GM19239 (cell line): ENCODE measurements around the gene KIR3DL1.

Experiments
- DNase-seq: peaks from one replicate; pipeline ENCODE4 v3.0.0; 2011; ENCODE audit warnings: low spot score; ENCODE audit not compliant: insufficient read length
- FAIRE-seq: peaks from 2 replicates; lab custom pipeline; 2011; peaks lifted over from hg19 to GRCh38; lab: Jason Lieb, UNC

Gene KIR3DL1

DNA sequence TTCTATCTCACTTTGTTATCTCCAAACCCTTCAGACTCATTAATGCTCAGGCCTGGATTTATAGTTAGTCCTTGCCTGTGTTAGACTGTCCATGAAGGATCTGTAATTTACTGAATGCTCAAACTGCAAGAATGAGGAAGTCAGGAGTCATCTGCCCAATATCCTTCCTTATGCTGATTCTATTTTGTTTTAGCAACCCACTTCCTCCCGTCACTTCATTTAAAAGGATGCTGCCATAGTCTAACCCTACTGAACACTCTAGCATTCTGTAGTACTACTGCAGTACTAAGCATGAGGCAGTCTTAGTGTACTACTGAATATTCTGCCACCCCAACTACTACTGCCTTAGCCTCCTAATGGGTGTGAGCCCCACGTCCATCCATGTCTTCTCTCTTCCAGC is 59.2 kb downstream of the KIR3DL1 start:
- DNase-seq (no peak), FAIRE-seq (no peak)

- DNase-seq: no peak
- FAIRE-seq: no peak
These were observed 61.2 kb downstream of the KIR3DL1 start for GRCh38 chr19:54877471-54877870.
